ENCODE measurements around the gene SLC39A6.
"Not testable (repeated sequence)": the region's sequence is repeated elsewhere in the genome, so short reads cannot be mapped to it uniquely, and the experiment has no call there.

The SLC39A6 gene

DNA sequence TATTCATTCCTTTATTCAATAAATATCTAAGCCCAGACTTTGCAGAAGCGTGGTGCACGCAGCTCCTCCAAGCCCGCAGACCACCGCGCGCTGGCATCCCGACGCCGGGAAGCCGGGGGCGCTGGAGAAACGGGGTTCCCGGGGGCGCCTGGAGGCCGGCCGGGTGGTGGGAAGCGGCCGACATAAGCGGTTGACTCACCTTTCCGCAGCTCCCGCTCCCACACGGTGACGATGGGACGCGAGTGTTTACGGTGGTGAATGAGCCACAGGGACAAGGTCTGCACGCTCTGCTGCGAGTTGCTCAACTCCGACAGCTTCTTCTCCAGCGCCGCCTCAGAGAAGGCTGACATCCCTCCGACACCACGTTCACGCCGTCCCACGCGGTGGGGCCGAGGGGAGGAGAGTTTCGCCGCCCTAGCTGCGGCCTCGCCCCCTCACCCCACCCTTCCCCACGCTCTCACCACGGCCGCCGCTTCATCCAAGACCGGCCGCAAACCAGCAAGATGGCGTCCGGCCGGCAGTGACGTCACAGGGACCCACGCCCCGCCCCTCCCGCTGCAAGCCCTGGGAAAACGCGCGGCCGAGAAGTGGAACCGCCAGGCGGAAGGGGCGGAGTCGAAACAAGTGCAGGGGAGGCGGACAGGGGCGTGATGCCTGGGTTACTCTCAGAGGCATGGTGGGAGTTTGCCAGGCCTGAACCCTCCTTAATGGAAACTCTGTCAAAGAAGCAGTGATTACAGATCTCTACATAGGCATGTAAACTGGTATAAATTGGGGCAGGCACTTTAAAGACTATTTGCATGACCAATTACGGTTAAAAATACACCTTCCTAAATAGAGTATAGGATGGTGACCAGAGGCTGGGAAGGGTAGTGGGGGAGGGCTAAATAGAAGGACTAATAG, 61.8 kb downstream of the SLC39A6 start, which contains the start of gene RPRD1A:
TSS of gene RPRD1A (minus strand) at position 505 of the 903 bp plus-strand sequence. CDS start at position 350, 155 bp downstream.
- TF ChIP-seq, protein P1, sequence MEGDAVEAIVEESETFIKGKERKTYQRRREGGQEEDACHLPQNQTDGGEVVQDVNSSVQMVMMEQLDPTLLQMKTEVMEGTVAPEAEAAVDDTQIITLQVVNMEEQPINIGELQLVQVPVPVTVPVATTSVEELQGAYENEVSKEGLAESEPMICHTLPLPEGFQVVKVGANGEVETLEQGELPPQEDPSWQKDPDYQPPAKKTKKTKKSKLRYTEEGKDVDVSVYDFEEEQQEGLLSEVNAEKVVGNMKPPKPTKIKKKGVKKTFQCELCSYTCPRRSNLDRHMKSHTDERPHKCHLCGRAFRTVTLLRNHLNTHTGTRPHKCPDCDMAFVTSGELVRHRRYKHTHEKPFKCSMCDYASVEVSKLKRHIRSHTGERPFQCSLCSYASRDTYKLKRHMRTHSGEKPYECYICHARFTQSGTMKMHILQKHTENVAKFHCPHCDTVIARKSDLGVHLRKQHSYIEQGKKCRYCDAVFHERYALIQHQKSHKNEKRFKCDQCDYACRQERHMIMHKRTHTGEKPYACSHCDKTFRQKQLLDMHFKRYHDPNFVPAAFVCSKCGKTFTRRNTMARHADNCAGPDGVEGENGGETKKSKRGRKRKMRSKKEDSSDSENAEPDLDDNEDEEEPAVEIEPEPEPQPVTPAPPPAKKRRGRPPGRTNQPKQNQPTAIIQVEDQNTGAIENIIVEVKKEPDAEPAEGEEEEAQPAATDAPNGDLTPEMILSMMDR (conservative IDR thresholded peaks at IDR 0.05), result no peak
- peak within 1 kb of the TSS; percentile 93 for H3K27ac ChIP-seq

DNA sequence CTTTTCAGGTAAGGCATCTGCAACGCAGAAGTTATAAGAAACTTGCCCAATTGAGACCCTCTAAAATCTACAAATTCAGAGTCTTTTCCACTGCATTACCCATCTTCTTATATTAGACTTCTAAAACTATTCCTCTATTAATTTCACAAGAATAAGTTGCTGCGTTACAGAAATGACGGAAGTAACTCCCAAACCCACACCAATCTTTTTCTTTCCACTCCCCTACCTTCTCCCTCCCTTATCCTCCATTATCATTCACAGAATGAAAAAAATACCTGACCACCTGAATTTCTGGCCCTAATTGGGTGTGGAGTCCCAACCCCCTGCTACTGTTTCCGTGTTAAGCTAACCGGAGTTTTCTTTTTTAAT, 62.5 kb downstream of the SLC39A6 start:
- TF ChIP-seq, protein P1 (conservative IDR thresholded peaks at IDR 0.05), result no peak
- peak overlapping the region; percentile 93 for H3K27ac ChIP-seq

DNA sequence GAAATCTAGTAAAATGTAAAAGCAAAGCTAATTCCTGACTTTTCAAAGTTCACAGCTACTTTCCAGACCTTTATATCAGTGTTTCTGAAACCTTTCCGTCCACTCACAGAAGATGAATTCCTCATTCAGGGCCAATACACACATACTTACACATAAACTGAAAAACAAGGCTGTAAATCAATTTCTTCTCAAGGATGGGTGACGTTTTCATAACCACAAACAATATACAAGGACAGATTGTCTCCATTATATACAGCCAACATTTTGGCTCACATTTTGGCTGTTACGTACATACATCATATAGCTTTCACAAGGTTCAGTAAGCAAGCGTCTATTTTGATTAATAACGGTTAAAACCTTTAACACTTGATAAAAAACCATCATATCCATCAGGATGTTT, 63.1 kb downstream of the SLC39A6 start:
- TF ChIP-seq, protein P1 (conservative IDR thresholded peaks at IDR 0.05), result no peak
- H3K27ac ChIP-seq, result peak overlapping the region; percentile 93

DNA sequence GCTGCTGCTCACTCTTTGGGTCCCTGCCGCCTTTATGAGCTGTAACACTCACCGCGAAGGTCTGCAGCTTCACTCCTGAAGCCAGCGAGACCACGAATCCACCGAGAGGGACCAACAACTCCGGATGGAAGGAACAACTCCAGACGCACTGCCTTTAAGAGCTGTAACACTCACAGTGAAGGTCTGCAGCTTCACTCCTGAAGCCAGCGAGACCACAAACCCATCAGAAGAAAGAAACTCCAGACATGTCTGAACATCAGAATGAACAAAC, 64.4 kb downstream of the SLC39A6 start:
- H3K27ac ChIP-seq, result not testable (repeated sequence)

DNA sequence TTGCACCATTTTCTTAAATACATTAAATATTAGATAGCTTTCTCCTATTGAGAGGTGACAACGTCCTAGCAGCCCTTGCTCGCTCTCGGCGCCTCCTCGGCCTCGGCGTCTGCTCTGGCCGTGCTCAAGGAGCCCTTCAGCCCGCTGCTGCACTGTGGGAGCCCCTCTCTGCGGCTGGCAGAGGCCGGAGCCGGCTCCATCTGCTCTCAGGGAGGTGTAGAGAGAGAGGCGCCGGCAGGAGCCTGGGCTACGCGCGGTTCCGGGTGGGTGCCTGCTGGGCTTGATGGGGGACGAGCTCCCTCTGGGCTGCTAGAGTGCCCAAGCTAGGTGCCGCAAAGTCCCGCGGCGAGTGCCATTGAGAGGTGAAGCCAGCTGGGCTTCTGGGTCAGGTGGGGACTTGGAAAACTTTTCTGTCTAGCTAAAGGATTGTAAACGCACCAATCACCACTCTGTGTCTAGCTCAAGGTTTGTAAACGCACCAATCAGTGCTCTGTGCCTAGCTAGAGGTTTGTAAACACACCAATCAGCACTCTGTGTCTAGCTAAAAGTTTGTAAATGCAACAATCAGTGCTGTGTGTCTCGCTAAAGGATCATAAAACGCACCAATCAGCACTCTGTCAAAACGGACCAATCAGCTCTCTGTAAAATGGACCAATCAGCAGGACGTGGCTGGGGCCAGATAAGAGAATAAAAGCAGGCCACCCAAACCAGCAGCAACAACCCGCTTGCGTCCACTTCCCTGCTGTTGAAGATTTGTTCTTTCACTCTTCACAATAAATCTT, 64.9 kb downstream of the SLC39A6 start:
- TF ChIP-seq, protein P1 (conservative IDR thresholded peaks at IDR 0.05), result no peak
- no peak overlapping the region for H3K27ac ChIP-seq

DNA sequence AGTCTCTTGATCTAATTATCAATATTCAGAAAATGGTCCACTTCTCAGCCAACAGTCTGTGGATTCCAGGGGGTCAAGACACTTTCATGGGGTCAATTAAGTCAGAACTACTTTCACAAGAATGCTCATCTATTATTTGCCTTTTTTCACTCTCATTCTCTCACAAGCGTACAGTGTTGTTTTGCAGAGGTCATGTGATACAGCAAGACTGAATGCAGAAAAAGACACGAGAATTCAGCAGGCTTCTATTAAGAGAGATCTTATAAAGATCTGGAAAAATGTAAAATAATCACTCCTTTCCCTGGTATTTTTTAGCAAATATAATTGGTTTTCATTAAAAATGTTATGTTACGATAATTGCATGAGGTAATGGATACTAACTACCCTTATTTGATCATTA, 70.5 kb downstream of the SLC39A6 start:
- TF ChIP-seq, protein P1 (conservative IDR thresholded peaks at IDR 0.05), result no peak
- H3K27ac ChIP-seq, result no peak overlapping the region

Data from VCaP (cell line).